ENCODE results near the gene WNK4.
"Not testable (repeated sequence)": the region's sequence is repeated elsewhere in the genome, so short reads cannot be mapped to it uniquely, and the experiment has no call there.

- not testable (repeated sequence) for TF ChIP-seq SMARCA5 (IDR thresholded peaks at IDR 0.05); CTCF (IDR thresholded peaks at IDR 0.05 in 2 of 3, conservative IDR thresholded peaks at IDR 0.05 in 1 of 3; ENCODE audit: control insufficient read depth in 2 of 3, extremely low read depth in 1 of 3, insufficient read depth in 1 of 3, low read depth in 3 of 3, low read length in 3 of 3); ZNF274 (IDR thresholded peaks at IDR 0.05; ENCODE audit: insufficient read depth, insufficient read length)
Observed at GRCh38 chr17:42742916-42743315, 37.5 kb upstream of the WNK4 start.

All from GM12878 (cell line).